Peyer's patch (tissue), 4 donors: ENCODE measurements around the gene REC114.

ENCODE experiments used
- POLR2A ChIP-seq, 2 donors: fragments of 450-650 bp; IDR thresholded peaks; one replicate each; pipeline ENCODE4 v1.5.1; 2017; ENCODE audit warnings: antibody characterized with exemption in 2 of 2, mild to moderate bottlenecking in 2 of 2, moderate library complexity in 2 of 2
- TF ChIP-seq, protein P1 (sequence below), 6 experiments: fragments of 450-650 bp in 4 of 6; fragments of 200-600 bp in 2 of 6; sonication (generic) in 1 of 6; IDR thresholded peaks; one replicate each; pipeline ENCODE4 v1.5.1; 2017 to 2019; ENCODE audit warnings: antibody characterized with exemption in 6 of 6, mild to moderate bottlenecking in 3 of 6, moderate library complexity in 1 of 6

DNA sequence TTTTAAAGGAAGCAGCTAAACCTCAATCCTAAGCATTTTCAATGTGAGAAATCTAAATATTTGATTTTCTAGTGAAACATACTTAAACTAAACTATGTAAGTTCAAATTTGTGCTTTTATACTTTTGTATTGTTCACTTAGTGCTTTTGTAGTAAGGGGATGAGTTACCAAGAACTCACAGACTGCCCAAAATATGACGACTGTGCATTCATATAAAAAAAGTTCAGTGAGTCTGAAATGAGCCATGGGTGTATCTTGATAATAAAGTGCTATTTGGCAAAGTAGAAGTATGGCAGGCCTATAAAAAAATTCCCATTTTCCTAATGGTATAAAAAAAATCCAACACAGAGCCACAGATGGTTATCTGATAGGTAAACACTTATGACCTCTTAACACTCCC is 124.1 kb downstream of the REC114 start:
- TF ChIP-seq, protein P1, sequence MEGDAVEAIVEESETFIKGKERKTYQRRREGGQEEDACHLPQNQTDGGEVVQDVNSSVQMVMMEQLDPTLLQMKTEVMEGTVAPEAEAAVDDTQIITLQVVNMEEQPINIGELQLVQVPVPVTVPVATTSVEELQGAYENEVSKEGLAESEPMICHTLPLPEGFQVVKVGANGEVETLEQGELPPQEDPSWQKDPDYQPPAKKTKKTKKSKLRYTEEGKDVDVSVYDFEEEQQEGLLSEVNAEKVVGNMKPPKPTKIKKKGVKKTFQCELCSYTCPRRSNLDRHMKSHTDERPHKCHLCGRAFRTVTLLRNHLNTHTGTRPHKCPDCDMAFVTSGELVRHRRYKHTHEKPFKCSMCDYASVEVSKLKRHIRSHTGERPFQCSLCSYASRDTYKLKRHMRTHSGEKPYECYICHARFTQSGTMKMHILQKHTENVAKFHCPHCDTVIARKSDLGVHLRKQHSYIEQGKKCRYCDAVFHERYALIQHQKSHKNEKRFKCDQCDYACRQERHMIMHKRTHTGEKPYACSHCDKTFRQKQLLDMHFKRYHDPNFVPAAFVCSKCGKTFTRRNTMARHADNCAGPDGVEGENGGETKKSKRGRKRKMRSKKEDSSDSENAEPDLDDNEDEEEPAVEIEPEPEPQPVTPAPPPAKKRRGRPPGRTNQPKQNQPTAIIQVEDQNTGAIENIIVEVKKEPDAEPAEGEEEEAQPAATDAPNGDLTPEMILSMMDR (IDR thresholded peaks at IDR 0.05) = no peak
- no peak for TF ChIP-seq POLR2A (IDR thresholded peaks at IDR 0.05)
